ENCODE data around the gene GLUD1. TPM values are rescaled to one million over a fixed set of nuclear protein-coding genes. Genes with fewer than 3 reads are reported as not detected.
"Not testable (repeated sequence)": the region's sequence is repeated elsewhere in the genome, so short reads cannot be mapped to it uniquely, and the experiment has no call there.

Gene GLUD1
- total RNA-seq (124 TPM), polyA plus RNA-seq (100 to 1,000 TPM; 122 to 157 (median 130) TPM)

DNA sequence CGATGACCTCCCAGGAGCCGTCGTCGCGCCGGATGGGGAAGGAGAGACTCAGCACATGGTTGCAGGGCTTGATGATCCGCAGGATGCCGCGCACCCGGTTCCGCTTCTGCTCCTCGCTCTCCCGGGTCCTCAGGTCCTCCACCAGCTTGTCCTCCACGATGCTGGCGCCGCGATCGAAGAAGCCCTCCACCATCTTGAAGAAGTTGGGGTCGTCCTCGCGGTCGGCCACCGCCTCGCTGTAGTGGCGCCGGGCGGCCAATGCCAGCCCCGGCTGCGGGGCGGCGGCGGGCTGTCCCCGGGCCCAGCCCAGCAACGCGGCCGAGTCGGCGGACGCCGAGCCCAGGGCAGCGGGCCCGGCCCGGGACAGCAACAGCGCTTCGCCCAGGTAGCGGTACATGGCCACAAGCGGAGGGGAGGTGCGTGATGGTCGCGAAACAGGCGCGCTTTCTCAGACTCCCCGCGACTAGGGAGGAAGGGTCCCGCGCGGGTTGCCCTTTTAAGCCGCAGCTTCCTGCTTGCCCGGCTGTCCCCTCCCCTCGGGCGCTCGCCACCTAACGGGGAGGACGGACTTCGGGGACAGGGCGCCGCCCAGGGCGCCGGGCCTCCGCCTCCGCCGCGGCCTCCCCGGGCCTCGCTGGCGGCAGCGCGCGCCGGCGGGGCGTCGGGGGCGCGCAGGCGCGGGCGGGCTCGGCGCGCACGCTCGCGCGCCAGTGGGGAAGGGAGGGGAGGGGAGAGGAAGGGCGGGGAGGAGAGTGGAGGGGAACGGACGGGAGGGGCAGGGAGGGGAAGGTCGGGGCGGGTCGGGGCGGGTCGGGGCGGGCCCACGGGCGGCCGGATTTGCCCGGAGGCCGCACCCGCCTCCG, at the start of gene GLUD1, which contains the start of gene SHLD2:
Gene GLUD1 (minus strand): TSS at position 471 of the 863 bp plus-strand sequence. CDS start 74 bp downstream, at position 397.
Gene SHLD2 (plus strand): TSS at position 834 of the 863 bp plus-strand sequence. CDS start 56,149 bp downstream, outside the sequence.
- H3K36me3 ChIP-seq (ENCODE audit: control insufficient read depth, insufficient read depth, low read length): peaks cover 4% of the 10 kb centered on the region
- H3K4me3 ChIP-seq (ENCODE audit: low read depth, low read length): peak within 1 kb of the TSS; percentile 88
- H3K27me3 Mint-ChIP-seq: no peaks in the 10 kb centered on the region

GRCh38 chr10:87143109-87143418, 48.4 kb upstream of the GLUD1 start:
- not testable (repeated sequence) for H3K36me3 Mint-ChIP-seq; H3K9me3 ChIP-seq (ENCODE audit: control insufficient read depth in 2 of 2, low read length in 2 of 2); H3K27me3 Mint-ChIP-seq; H3K9me3 Mint-ChIP-seq; ATAC-seq (ENCODE audit: low read depth in 2 of 2); H3K4me3 Mint-ChIP-seq; H3K27me3 ChIP-seq (ENCODE audit: control insufficient read depth, insufficient read depth, low read length); H3K27ac Mint-ChIP-seq; H3K4me1 ChIP-seq (ENCODE audit: control insufficient read depth, insufficient read depth, low read length, poor library complexity, severe bottlenecking); H3K27ac ChIP-seq (ENCODE audit: insufficient read depth, low read length, poor library complexity, severe bottlenecking); H3K4me1 Mint-ChIP-seq; H3K36me3 ChIP-seq (ENCODE audit: control insufficient read depth, insufficient read depth, low read length); H3K4me3 ChIP-seq (ENCODE audit: low read depth, low read length); DNase-seq

More for the DNA sequence above, at the start of gene GLUD1, which contains the start of gene SHLD2:
- DNase-seq (peak; percentile 84 to 96 (median 87)), ATAC-seq (ENCODE audit: low read depth in 2 of 2) (peak; percentile 68 to 73)
- H3K9me3 ChIP-seq (ENCODE audit: control insufficient read depth in 2 of 2, low read length in 2 of 2): no peaks in the 10 kb centered on the region
- H3K27ac ChIP-seq (ENCODE audit: insufficient read depth, low read length, poor library complexity, severe bottlenecking): peak within 1 kb of the TSS; percentile 96
- Mint-ChIP-seq H3K4me1 (peaks cover 38 to 69% (median 46%) of the 10 kb centered on the region in 4 donors), H3K9me3 (peaks cover 0 to 2% (median 0%) of the 10 kb centered on the region in 7 donors), H3K36me3 (peaks cover 14% of the 10 kb centered on the region), H3K27ac (peak within 1 kb of the TSS; percentile 92 to 97 (median 95)), H3K4me3 (peak within 1 kb of the TSS; percentile 96 to 98 (median 97))
- H3K27me3 ChIP-seq (ENCODE audit: control insufficient read depth, insufficient read depth, low read length): no peaks in the 10 kb centered on the region
- peaks cover 65% of the 10 kb centered on the region for H3K4me1 ChIP-seq (ENCODE audit: control insufficient read depth, insufficient read depth, low read length, poor library complexity, severe bottlenecking)

DNA sequence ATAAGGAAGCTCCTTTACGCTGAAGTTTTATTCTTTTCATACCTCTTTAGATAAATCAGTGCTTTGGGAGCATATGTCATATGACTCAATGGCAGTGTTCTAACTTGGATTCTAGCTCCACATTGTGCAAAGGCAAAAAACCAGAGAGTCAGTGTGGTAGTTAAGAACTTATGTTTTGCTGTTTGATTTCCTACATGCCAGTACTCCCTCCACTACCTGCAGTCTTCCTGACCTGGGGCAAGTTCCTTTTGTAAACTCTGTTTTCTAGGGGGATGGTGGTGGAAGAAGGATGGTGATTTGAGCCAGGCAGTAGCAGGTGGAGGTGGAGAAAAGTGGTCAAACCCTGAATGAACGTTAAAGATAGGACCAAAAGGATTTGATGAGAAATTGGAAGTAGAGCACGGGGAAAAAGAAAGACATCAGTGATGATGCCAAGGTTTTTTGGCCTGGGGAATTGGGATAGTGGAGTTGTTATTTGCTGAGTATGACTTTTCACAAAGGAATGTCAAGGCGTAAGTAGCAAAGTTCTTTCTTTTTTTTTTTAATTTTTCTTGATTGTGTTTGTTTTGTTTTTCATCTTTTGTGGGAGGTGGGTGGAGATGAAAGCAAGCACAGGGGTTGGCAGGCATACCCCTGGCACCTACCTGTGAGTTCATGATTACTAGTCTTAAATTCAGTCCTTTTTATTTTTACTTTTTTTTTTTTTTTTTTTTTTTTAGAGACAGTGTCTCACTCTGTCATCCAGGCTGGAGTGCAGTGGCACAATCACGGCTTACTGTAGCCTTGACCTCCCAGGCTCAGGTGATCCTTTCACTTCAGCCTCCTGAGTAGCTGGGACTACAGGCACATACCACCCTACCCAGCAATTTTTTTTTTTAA, 47.8 kb upstream of the GLUD1 start:
- H3K9me3 ChIP-seq (ENCODE audit: control insufficient read depth in 2 of 2, low read length in 2 of 2); H3K4me3 Mint-ChIP-seq; DNase-seq; H3K27me3 ChIP-seq (ENCODE audit: control insufficient read depth, insufficient read depth, low read length); H3K36me3 Mint-ChIP-seq; H3K27me3 Mint-ChIP-seq; H3K27ac ChIP-seq (ENCODE audit: insufficient read depth, low read length, poor library complexity, severe bottlenecking); H3K27ac Mint-ChIP-seq; H3K9me3 Mint-ChIP-seq; H3K4me1 Mint-ChIP-seq; ATAC-seq (ENCODE audit: low read depth in 2 of 2); H3K4me1 ChIP-seq (ENCODE audit: control insufficient read depth, insufficient read depth, low read length, poor library complexity, severe bottlenecking); H3K36me3 ChIP-seq (ENCODE audit: control insufficient read depth, insufficient read depth, low read length); H3K4me3 ChIP-seq (ENCODE audit: low read depth, low read length): not testable (repeated sequence)

DNA sequence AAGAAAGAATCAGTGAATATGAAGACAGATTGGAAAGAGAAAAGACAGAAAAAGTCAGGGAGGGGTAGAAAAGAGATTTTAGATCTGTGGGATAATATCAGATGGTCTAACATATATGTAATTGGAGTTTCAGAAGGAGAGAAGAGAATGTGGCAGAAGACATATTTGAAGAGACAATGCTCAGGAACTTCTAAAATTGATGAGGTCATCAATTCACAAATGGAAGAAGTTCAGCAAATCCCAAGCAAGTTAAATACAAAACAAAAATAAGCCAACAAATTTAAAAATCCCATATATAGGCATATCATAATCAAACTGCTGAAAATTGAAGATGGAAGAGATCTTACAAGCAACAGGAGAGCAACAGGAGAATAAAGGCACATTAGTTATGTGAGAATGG, 42.8 kb upstream of the GLUD1 start:
- not testable (repeated sequence) for H3K27ac Mint-ChIP-seq; H3K4me1 Mint-ChIP-seq; H3K9me3 Mint-ChIP-seq; H3K4me3 Mint-ChIP-seq; H3K27ac ChIP-seq (ENCODE audit: insufficient read depth, low read length, poor library complexity, severe bottlenecking); ATAC-seq (ENCODE audit: low read depth in 2 of 2); H3K4me3 ChIP-seq (ENCODE audit: low read depth, low read length); H3K4me1 ChIP-seq (ENCODE audit: control insufficient read depth, insufficient read depth, low read length, poor library complexity, severe bottlenecking); H3K9me3 ChIP-seq (ENCODE audit: control insufficient read depth in 2 of 2, low read length in 2 of 2); DNase-seq; H3K36me3 ChIP-seq (ENCODE audit: control insufficient read depth, insufficient read depth, low read length); H3K27me3 ChIP-seq (ENCODE audit: control insufficient read depth, insufficient read depth, low read length); H3K27me3 Mint-ChIP-seq
- H3K36me3 Mint-ChIP-seq: peaks cover 10% of the 10 kb centered on the region

- not testable (repeated sequence) for ATAC-seq (ENCODE audit: low read depth in 2 of 2); H3K4me1 ChIP-seq (ENCODE audit: control insufficient read depth, insufficient read depth, low read length, poor library complexity, severe bottlenecking); H3K4me3 Mint-ChIP-seq; H3K27ac ChIP-seq (ENCODE audit: insufficient read depth, low read length, poor library complexity, severe bottlenecking); DNase-seq; H3K27me3 ChIP-seq (ENCODE audit: control insufficient read depth, insufficient read depth, low read length); H3K4me3 ChIP-seq (ENCODE audit: low read depth, low read length); H3K4me1 Mint-ChIP-seq; H3K9me3 ChIP-seq (ENCODE audit: control insufficient read depth in 2 of 2, low read length in 2 of 2); H3K27ac Mint-ChIP-seq; H3K9me3 Mint-ChIP-seq; H3K36me3 ChIP-seq (ENCODE audit: control insufficient read depth, insufficient read depth, low read length); H3K27me3 Mint-ChIP-seq
- H3K36me3 Mint-ChIP-seq: peaks cover 19% of the 10 kb centered on the region
These were observed 39.8 kb upstream of the GLUD1 start for GRCh38 chr10:87134440-87134839.

DNA sequence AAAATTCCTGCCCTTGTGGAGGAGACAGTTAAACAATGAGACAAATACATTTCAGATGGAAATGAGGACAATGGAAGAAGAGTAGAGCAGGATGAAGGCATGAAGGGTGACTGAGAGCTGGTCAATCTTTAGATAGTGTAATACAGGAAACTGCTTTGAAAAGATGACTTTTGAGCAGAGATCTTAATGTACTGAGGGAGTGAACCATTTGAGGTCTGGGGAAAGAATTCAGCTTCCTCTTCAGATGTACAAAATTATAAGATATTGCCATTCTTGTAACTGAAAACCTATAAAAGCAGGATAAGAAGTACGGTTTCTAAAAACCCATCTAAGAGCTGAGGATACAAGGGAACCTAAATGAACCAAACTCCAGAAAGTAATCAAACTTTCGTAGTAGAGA, 39.3 kb upstream of the GLUD1 start:
- H3K9me3 ChIP-seq (ENCODE audit: control insufficient read depth in 2 of 2, low read length in 2 of 2); H3K4me3 Mint-ChIP-seq; H3K4me1 ChIP-seq (ENCODE audit: control insufficient read depth, insufficient read depth, low read length, poor library complexity, severe bottlenecking); DNase-seq; H3K27me3 ChIP-seq (ENCODE audit: control insufficient read depth, insufficient read depth, low read length); ATAC-seq (ENCODE audit: low read depth in 2 of 2); H3K27ac Mint-ChIP-seq; H3K9me3 Mint-ChIP-seq; H3K4me3 ChIP-seq (ENCODE audit: low read depth, low read length); H3K4me1 Mint-ChIP-seq; H3K27ac ChIP-seq (ENCODE audit: insufficient read depth, low read length, poor library complexity, severe bottlenecking); H3K36me3 ChIP-seq (ENCODE audit: control insufficient read depth, insufficient read depth, low read length); H3K27me3 Mint-ChIP-seq: not testable (repeated sequence)
- peaks cover 19% of the 10 kb centered on the region for H3K36me3 Mint-ChIP-seq

DNA sequence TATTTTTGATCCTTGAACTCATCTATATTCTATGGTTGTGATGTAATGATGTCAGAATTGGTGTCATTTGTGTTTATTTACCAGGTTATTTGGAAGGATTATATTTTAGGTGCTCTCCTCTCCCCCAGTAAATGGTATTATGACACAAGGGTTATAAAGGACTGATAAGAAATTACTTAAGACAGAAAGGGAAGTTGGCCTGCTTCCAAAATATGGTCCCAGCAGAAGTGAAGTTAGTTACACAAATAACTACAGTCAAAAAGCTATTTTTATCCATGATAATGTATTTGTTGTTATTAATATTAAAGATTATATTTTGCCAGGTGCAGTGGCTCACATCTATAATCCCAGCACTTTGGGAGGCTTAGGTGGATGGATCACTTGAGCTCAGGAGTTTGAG, 37.5 kb upstream of the GLUD1 start:
- peaks cover 15% of the 10 kb centered on the region for H3K36me3 Mint-ChIP-seq
- H3K4me3 ChIP-seq (ENCODE audit: low read depth, low read length); H3K27me3 ChIP-seq (ENCODE audit: control insufficient read depth, insufficient read depth, low read length); H3K27ac Mint-ChIP-seq; H3K27me3 Mint-ChIP-seq; DNase-seq; H3K9me3 ChIP-seq (ENCODE audit: control insufficient read depth in 2 of 2, low read length in 2 of 2); H3K4me1 Mint-ChIP-seq; H3K36me3 ChIP-seq (ENCODE audit: control insufficient read depth, insufficient read depth, low read length); ATAC-seq (ENCODE audit: low read depth in 2 of 2); H3K4me1 ChIP-seq (ENCODE audit: control insufficient read depth, insufficient read depth, low read length, poor library complexity, severe bottlenecking); H3K9me3 Mint-ChIP-seq; H3K27ac ChIP-seq (ENCODE audit: insufficient read depth, low read length, poor library complexity, severe bottlenecking); H3K4me3 Mint-ChIP-seq: not testable (repeated sequence)
